Measurements from ENCODE around the gene DCAF5.

DCAF5 gene

DNA sequence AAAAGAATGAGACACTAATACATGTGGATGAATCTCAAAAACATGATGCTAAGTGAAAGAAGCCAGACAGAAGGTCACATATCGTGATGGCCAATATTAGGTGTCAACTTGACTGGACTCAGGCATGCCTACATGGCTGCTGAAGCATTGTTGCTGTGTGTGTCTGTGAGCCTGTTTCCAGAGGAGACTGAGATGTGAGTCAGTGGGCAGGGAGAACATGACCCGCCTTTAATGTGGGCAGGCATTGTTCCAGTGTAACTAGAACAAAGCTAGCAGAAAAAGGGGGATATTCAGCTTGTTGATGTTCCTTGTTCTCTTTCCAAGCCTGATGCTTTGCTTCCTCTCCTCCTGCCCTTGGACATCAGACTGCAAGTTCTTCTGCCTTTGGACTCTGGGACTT is 47.6 kb downstream of the DCAF5 start:
- no peaks in the 10 kb centered on the region for H3K27me3 ChIP-seq (ENCODE audit: insufficient read depth, low read depth, severe bottlenecking)
- H3K36me3 ChIP-seq = no peaks in the 10 kb centered on the region; the same call in 1 of the 2 replicates
- H3K9me3 ChIP-seq (ENCODE audit: severe bottlenecking) = no peaks in the 10 kb centered on the region
- no peak for TF ChIP-seq CTCF (IDR thresholded peaks at IDR 0.05; ENCODE audit: low read depth, low read length)
- DNase-seq = no peak
- no peak overlapping the region for H3K27ac ChIP-seq
- no peak overlapping the region for H3K4me3 ChIP-seq (ENCODE audit: low read depth, low read length)

- peak; percentile 43 for TF ChIP-seq CTCF (IDR thresholded peaks at IDR 0.05; ENCODE audit: low read depth, low read length)
- no peak overlapping the region for H3K4me3 ChIP-seq (ENCODE audit: low read depth, low read length)
- no peaks in the 10 kb centered on the region for H3K9me3 ChIP-seq (ENCODE audit: severe bottlenecking)
- no peak overlapping the region for H3K27ac ChIP-seq
- no peaks in the 10 kb centered on the region for H3K36me3 ChIP-seq
- no peak for DNase-seq
- H3K27me3 ChIP-seq (ENCODE audit: insufficient read depth, low read depth, severe bottlenecking) = no peaks in the 10 kb centered on the region
Observed at GRCh38 chr14:69101331-69101826, 51.5 kb downstream of the DCAF5 start.

- DNase-seq = no peak
- Histone ChIP-seq H3K9me3 (ENCODE audit: severe bottlenecking) (no peaks in the 10 kb centered on the region), H3K36me3 (no peaks in the 10 kb centered on the region), H3K4me3 (ENCODE audit: low read depth, low read length) (no peak overlapping the region), H3K27ac (no peak overlapping the region), H3K27me3 (ENCODE audit: insufficient read depth, low read depth, severe bottlenecking) (no peaks in the 10 kb centered on the region)
- no peak for TF ChIP-seq CTCF (IDR thresholded peaks at IDR 0.05; ENCODE audit: low read depth, low read length)
Observed at GRCh38 chr14:69097974-69098373, 54.9 kb downstream of the DCAF5 start.

DNA sequence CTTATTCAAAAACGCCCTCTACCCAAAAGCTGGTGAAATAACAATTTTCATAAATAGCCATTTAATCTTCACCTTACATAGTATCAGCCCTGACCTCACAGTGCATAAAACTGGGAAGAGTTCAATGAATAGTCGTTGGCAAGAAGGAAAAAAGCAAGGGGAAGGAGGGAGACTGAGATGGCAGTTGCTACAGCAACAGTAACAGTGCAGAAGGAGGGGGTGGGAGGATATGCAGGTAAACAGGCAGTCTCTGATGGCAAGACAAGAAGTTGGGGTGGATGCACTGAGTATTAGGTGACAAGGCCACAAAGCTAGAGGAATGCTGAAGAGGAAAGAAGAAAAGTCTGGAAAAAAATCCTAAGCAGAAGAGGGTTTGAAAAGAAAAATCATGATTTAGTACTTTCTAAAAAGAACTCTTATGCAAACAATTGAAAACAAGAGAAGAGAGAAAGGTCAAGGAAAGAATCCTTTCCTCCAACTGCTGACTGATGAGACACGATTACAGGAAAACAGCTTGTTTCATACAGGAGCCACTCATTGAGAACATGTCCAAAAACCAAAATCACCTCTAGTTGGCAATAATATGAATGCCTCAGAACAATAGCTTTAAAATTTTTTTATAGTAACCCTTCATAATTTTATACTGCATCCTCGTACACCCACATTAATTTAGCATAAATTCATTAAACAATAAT is 56.0 kb downstream of the DCAF5 start:
- no peak for DNase-seq
- Histone ChIP-seq H3K36me3 (no peaks in the 10 kb centered on the region), H3K27me3 (ENCODE audit: insufficient read depth, low read depth, severe bottlenecking) (no peaks in the 10 kb centered on the region), H3K4me3 (ENCODE audit: low read depth, low read length) (no peak overlapping the region), H3K9me3 (ENCODE audit: severe bottlenecking) (no peaks in the 10 kb centered on the region), H3K27ac (no peak overlapping the region)
- no peak for TF ChIP-seq CTCF (IDR thresholded peaks at IDR 0.05; ENCODE audit: low read depth, low read length)

GRCh38 chr14:69096246-69096645 is 56.7 kb downstream of the DCAF5 start:
- Histone ChIP-seq H3K4me3 (ENCODE audit: low read depth, low read length) (no peak overlapping the region), H3K9me3 (ENCODE audit: severe bottlenecking) (no peaks in the 10 kb centered on the region), H3K36me3 (peaks cover 5% of the 10 kb centered on the region), H3K27ac (no peak overlapping the region), H3K27me3 (ENCODE audit: insufficient read depth, low read depth, severe bottlenecking) (no peaks in the 10 kb centered on the region)
- TF ChIP-seq CTCF (IDR thresholded peaks at IDR 0.05; ENCODE audit: low read depth, low read length) = no peak
- DNase-seq = no peak

DNA sequence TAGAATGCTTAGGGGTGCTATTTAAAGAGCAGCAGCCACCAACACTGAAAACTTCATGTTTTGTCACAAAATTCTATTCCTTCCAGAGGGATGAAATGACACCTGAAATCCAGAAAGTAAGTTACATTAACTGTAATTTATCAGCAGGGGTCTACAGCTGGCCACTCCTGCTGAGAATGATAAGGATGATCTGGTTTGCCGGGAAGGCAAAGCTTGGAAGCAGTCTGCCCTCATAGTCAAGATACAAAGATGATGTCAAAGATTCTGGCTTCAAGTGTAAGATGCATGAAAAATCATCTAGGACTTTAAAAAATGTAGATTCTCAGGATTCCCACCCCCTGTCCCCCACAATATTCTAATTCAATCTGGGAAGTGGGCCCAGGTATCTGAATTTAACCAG is 58.4 kb downstream of the DCAF5 start:
- Histone ChIP-seq H3K27ac (no peak overlapping the region), H3K27me3 (ENCODE audit: insufficient read depth, low read depth, severe bottlenecking) (no peaks in the 10 kb centered on the region), H3K4me3 (ENCODE audit: low read depth, low read length) (no peak overlapping the region), H3K9me3 (ENCODE audit: severe bottlenecking) (no peaks in the 10 kb centered on the region), H3K36me3 (peaks cover 22% of the 10 kb centered on the region)
- no peak for DNase-seq
- TF ChIP-seq CTCF (IDR thresholded peaks at IDR 0.05; ENCODE audit: low read depth, low read length) = no peak
